Activated CD8-positive, alpha-beta memory T cell treated with anti-CD3 and anti-CD28 coated beads, Interleukin-2, amount 10 ng/mL, durations not matched to agents 7 days and 5 days (primary cell): ENCODE results near the gene DHX8. TPM values are rescaled to one million over a fixed set of nuclear protein-coding genes. Genes with fewer than 3 reads are reported as not detected.
"Not testable (repeated sequence)": the region's sequence is repeated elsewhere in the genome, so short reads cannot be mapped to it uniquely, and the experiment has no call there.

Source experiments
- ATAC-seq: fragments of 150-1000 bp; cut with Tn5 transposase; one replicate; pipeline ENCODE4 v1.10.0; 2021; ENCODE audit warnings: moderate library complexity
- CTCF ChIA-PET: fragments of 350-600 bp; sonication (Branson Sonifier 250); formaldehyde crosslinking; loops from one replicate; lab custom pipeline; 2021; ENCODE audit warnings: antibody characterized with exemption; lab: Charles Lee
- DNase-seq: peaks from one replicate; pipeline ENCODE4 v3.0.0-alpha.2; 2020
- H3K27ac Mint-ChIP-seq: one replicate; pipeline ENCODE4 v1.8.0; 2021; ENCODE audit warnings: mild to moderate bottlenecking, mixed read lengths
- H3K27me3 Mint-ChIP-seq: one replicate; pipeline ENCODE4 v1.8.0; 2021; ENCODE audit warnings: mixed read lengths
- H3K36me3 Mint-ChIP-seq: one replicate; pipeline ENCODE4 v1.8.0; 2021; ENCODE audit warnings: mild to moderate bottlenecking, mixed read lengths
- H3K4me1 Mint-ChIP-seq: one replicate; pipeline ENCODE4 v1.8.0; 2021; ENCODE audit warnings: mixed read lengths
- H3K4me3 Mint-ChIP-seq: one replicate; pipeline ENCODE4 v1.8.0; 2021; ENCODE audit warnings: mild to moderate bottlenecking, moderate library complexity, mixed read lengths
- H3K9me3 Mint-ChIP-seq: one replicate; pipeline ENCODE4 v1.8.0; 2022; ENCODE audit warnings: low read depth, mixed read lengths
- total RNA-seq, 2 experiments: library from RNA; stranded (reverse); gene quantifications; one replicate each; pipeline ENCODE4 v1.2.3, GENCODE V29; 2021

Gene DHX8
- total RNA-seq, 2 experiments from 2014 or later: 59.1 to 66.2 TPM

- peaks cover 11% of the 10 kb centered on the region for H3K27me3 Mint-ChIP-seq
- H3K4me3 Mint-ChIP-seq, H3K9me3 Mint-ChIP-seq, H3K4me1 Mint-ChIP-seq, H3K36me3 Mint-ChIP-seq, ATAC-seq, H3K27ac Mint-ChIP-seq, DNase-seq, CTCF ChIA-PET: not testable (repeated sequence)
Observed at GRCh38 chr17:43450791-43451190, 33.0 kb upstream of the DHX8 start.

DNA sequence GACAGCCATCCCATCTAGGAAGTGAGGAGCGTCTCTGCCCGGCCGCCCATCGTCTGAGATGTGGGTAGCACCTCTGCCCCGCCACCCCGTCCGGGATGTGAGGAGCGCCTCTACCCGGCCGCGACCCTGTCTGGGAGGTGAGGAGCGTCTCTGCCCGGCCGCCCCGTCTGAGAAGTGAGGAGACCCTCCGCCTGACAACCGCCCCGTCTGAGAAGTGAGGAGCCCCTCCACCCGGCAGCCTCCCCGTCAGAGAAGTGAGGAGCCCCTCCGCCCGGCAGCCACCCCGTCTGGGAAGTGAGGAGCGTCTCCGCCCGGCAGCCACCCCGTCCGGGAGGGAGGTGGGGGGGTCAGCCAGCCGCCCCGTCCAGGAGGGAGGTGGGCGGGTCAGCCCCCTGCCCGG is 32.0 kb upstream of the DHX8 start:
- CTCF ChIA-PET, H3K36me3 Mint-ChIP-seq, DNase-seq, H3K9me3 Mint-ChIP-seq, H3K27ac Mint-ChIP-seq, H3K4me3 Mint-ChIP-seq, H3K4me1 Mint-ChIP-seq, ATAC-seq: not testable (repeated sequence)
- peaks cover 17% of the 10 kb centered on the region for H3K27me3 Mint-ChIP-seq

DNA sequence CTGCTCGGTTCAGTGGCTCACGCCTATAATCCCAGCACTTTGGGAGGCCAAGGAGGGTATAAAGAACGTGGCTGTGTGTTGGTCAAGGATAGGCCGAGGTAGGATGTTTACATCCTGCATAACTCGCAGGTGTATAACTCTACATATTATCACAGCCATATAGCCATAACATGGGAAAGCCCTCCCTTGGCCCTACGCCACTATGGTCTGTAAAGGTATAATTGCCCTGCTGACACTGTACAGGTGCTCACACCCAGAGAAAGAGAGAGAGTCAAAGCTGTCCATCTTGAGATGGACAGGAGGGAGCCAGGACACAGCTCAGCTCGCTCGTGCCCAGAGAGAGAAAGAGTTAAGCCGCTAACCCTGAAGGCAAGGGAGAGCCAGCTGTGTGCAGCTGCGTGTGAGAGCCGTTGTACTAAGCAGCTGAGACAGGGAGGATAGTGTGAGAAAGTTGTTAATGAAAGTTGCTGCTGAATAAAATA is 30.4 kb upstream of the DHX8 start:
- CTCF ChIA-PET: no interaction called here
- Mint-ChIP-seq H3K27ac (no peak overlapping the region), H3K4me1 (peaks cover 2% of the 10 kb centered on the region), H3K9me3 (no peaks in the 10 kb centered on the region), H3K27me3 (peaks cover 19% of the 10 kb centered on the region), H3K36me3 (no peaks in the 10 kb centered on the region), H3K4me3 (no peak overlapping the region)
- DNase-seq: no peak
- no peak for ATAC-seq

- Mint-ChIP-seq H3K36me3 (no peaks in the 10 kb centered on the region), H3K27me3 (peaks cover 19% of the 10 kb centered on the region), H3K27ac (no peak overlapping the region), H3K4me3 (no peak overlapping the region), H3K9me3 (no peaks in the 10 kb centered on the region), H3K4me1 (peaks cover 2% of the 10 kb centered on the region)
- no peak for DNase-seq
- no peak for ATAC-seq
- CTCF ChIA-PET: no interaction called here
Observed at GRCh38 chr17:43454868-43455267, 28.9 kb upstream of the DHX8 start.

DNA sequence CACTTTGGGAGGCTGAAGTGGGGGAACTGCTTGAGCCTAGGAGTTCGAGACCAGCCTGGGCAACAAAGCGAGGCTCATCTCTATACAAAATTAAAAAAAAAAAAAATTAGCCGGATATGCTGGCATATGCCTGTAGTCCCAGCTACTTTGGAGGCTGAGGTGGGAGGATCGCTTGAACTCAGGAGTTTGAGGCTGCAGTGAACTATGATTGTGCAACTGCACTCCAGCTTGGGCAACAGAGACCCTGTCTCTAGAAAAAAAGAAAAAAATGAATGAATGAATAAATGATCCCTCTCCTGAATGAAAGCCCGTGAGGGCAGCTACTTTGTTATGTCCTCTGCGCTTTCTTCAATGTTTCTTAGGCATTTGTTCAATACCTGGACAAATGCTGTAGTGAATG is 27.7 kb upstream of the DHX8 start:
- ATAC-seq: no peak
- CTCF ChIA-PET: no interaction called here

GRCh38 chr17:43456661-43457361 is 27.0 kb upstream of the DHX8 start:
- H3K4me3 Mint-ChIP-seq: no peak overlapping the region
- H3K4me1 Mint-ChIP-seq: peaks cover 2% of the 10 kb centered on the region
- no peaks in the 10 kb centered on the region for H3K36me3 Mint-ChIP-seq
- CTCF ChIA-PET: interaction anchor here (1.7 kb wide), 1 partner anchor 309 kb away, joined by 4 read pairs; no protein-coding TSS in a partner anchor
- no peak for ATAC-seq
- no peak for DNase-seq
- H3K27me3 Mint-ChIP-seq: peaks cover 23% of the 10 kb centered on the region
- H3K9me3 Mint-ChIP-seq: no peaks in the 10 kb centered on the region
- H3K27ac Mint-ChIP-seq: no peak overlapping the region

More for the DNA sequence above, 27.7 kb upstream of the DHX8 start:
- Mint-ChIP-seq H3K4me1 (peaks cover 2% of the 10 kb centered on the region), H3K36me3 (no peaks in the 10 kb centered on the region), H3K4me3 (no peak overlapping the region), H3K27ac (no peak overlapping the region), H3K27me3 (peaks cover 23% of the 10 kb centered on the region), H3K9me3 (no peaks in the 10 kb centered on the region)
- no peak for DNase-seq

GRCh38 chr17:43457362-43457692 is 26.4 kb upstream of the DHX8 start:
- Mint-ChIP-seq H3K4me3 (no peak overlapping the region), H3K27me3 (peaks cover 23% of the 10 kb centered on the region), H3K9me3 (no peaks in the 10 kb centered on the region), H3K4me1 (peaks cover 2% of the 10 kb centered on the region), H3K27ac (no peak overlapping the region), H3K36me3 (no peaks in the 10 kb centered on the region)
- ATAC-seq: no peak
- DNase-seq: no peak
- CTCF ChIA-PET: interaction anchor here (1.7 kb wide), 1 partner anchor 309 kb away, joined by 4 read pairs; no protein-coding TSS in a partner anchor

DNA sequence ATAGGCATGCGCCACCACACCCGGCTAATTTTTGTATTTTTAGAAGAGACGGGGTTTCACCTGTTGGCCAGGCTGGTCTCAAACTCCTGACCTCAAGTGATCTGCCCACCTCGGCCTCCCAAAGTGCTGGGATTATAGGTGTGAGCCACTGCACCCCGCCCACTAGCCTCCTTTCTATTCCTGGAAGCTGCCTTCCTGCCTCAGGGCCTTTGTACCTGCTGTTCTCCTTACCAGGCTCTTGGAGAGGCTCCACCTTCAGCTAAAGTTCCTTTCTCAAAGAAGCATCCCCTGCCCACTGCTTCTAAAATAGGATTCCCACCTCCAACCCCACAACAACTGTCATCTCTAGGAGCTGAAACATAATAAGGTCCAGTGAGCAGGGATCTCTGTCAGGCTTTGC is 23.9 kb upstream of the DHX8 start:
- not testable (repeated sequence) for H3K4me1 Mint-ChIP-seq, H3K27ac Mint-ChIP-seq, H3K36me3 Mint-ChIP-seq, H3K9me3 Mint-ChIP-seq, ATAC-seq, DNase-seq, H3K4me3 Mint-ChIP-seq
- H3K27me3 Mint-ChIP-seq: peaks cover 25% of the 10 kb centered on the region
- CTCF ChIA-PET: interaction anchor here (0.7 kb wide), 1 partner anchor 123 kb away, joined by 3 read pairs; no protein-coding TSS in a partner anchor

- no peaks in the 10 kb centered on the region for H3K9me3 Mint-ChIP-seq
- ATAC-seq (no peak), DNase-seq (no peak)
- no peak overlapping the region for H3K4me3 Mint-ChIP-seq
- peaks cover 25% of the 10 kb centered on the region for H3K27me3 Mint-ChIP-seq
- H3K27ac Mint-ChIP-seq: no peak overlapping the region
- CTCF ChIA-PET: interaction anchor here (1.1 kb wide), 1 partner anchor 22 kb away, joined by 4 read pairs; no protein-coding TSS in a partner anchor
- peaks cover 2% of the 10 kb centered on the region for H3K4me1 Mint-ChIP-seq
- no peaks in the 10 kb centered on the region for H3K36me3 Mint-ChIP-seq
Observed at GRCh38 chr17:43461185-43461584, 22.6 kb upstream of the DHX8 start.

- DNase-seq, CTCF ChIA-PET, H3K4me1 Mint-ChIP-seq, H3K36me3 Mint-ChIP-seq, ATAC-seq, H3K27ac Mint-ChIP-seq, H3K9me3 Mint-ChIP-seq, H3K4me3 Mint-ChIP-seq: not testable (repeated sequence)
- peaks cover 14% of the 10 kb centered on the region for H3K27me3 Mint-ChIP-seq
Observed at GRCh38 chr17:43462569-43462968, 21.2 kb upstream of the DHX8 start.

GRCh38 chr17:43463241-43463640 is 20.5 kb upstream of the DHX8 start:
- H3K4me3 Mint-ChIP-seq: no peak overlapping the region
- CTCF ChIA-PET: no interaction called here
- no peaks in the 10 kb centered on the region for H3K36me3 Mint-ChIP-seq
- ATAC-seq: no peak
- no peaks in the 10 kb centered on the region for H3K9me3 Mint-ChIP-seq
- H3K27ac Mint-ChIP-seq: no peak overlapping the region
- DNase-seq: no peak
- peaks cover 14% of the 10 kb centered on the region for H3K27me3 Mint-ChIP-seq
- no peaks in the 10 kb centered on the region for H3K4me1 Mint-ChIP-seq

DNA sequence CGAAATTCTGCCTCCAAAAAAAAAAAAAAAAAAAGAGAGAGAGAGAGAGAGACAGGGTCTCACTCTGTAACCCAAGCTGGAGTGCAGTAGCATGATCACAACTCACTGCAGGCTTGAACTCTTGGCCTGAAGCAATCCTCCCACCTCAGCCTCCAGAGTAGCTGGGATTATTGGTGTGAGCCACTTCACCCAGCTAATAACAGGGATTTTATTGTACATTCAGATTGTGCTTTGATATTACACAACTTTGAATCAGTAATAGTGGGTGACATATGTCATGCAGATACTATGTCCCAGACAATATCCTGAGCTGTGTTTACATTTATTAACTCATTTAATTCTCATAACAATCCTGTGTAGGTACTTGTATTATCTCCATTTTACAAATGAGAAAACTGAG is 19.7 kb upstream of the DHX8 start:
- CTCF ChIA-PET: no interaction called here
- H3K27me3 Mint-ChIP-seq: peaks cover 17% of the 10 kb centered on the region
- no peaks in the 10 kb centered on the region for H3K9me3 Mint-ChIP-seq
- ATAC-seq (no peak), DNase-seq (no peak)
- no peak overlapping the region for H3K4me3 Mint-ChIP-seq
- H3K27ac Mint-ChIP-seq: no peak overlapping the region
- no peaks in the 10 kb centered on the region for H3K36me3 Mint-ChIP-seq
- H3K4me1 Mint-ChIP-seq: no peaks in the 10 kb centered on the region

GRCh38 chr17:43465049-43465448 is 18.7 kb upstream of the DHX8 start:
- Mint-ChIP-seq H3K9me3 (no peaks in the 10 kb centered on the region), H3K27me3 (peaks cover 17% of the 10 kb centered on the region), H3K4me1 (no peaks in the 10 kb centered on the region), H3K4me3 (no peak overlapping the region), H3K36me3 (no peaks in the 10 kb centered on the region), H3K27ac (no peak overlapping the region)
- DNase-seq (no peak), ATAC-seq (no peak)
- CTCF ChIA-PET: no interaction called here

- Mint-ChIP-seq H3K4me3 (no peak overlapping the region), H3K27me3 (peaks cover 14% of the 10 kb centered on the region), H3K4me1 (no peaks in the 10 kb centered on the region), H3K9me3 (no peaks in the 10 kb centered on the region), H3K36me3 (no peaks in the 10 kb centered on the region), H3K27ac (no peak overlapping the region)
- DNase-seq: no peak
- no peak for ATAC-seq
- CTCF ChIA-PET: interaction anchor here (5.7 kb wide), 1 partner anchor 16 kb away, joined by 30 read pairs; the partner anchor contains the start of gene DHX8
Observed at GRCh38 chr17:43467981-43468581, 15.7 kb upstream of the DHX8 start.
